Measurements from ENCODE around the gene CELF4.

The CELF4 gene

GRCh38 chr18:37243741-37244140 lies 321.9 kb downstream of the CELF4 start:
- no peak overlapping the region for H3K27ac ChIP-seq (replicated peaks)
- peaks cover 20% of the 10 kb centered on the region for H3K27me3 ChIP-seq (ENCODE audit: insufficient read depth, poor library complexity, severe bottlenecking)
- no peak overlapping the region for H3K4me3 ChIP-seq (replicated peaks; ENCODE audit: insufficient read depth, low read length)
- TF ChIP-seq REST (IDR thresholded peaks at IDR 0.05; ENCODE audit: insufficient replicate concordance, low read depth), result no peak
- TF ChIP-seq GABPA (IDR thresholded peaks at IDR 0.05; ENCODE audit: low read depth), result no peak
- no peak for TF ChIP-seq SPI1 (IDR thresholded peaks at IDR 0.05; ENCODE audit: borderline replicate concordance, low read depth)
- no peak for TF ChIP-seq CTCF (IDR thresholded peaks at IDR 0.05; ENCODE audit: insufficient read depth, low read length)
- TF ChIP-seq POLR2AphosphoS5 (IDR thresholded peaks at IDR 0.05; ENCODE audit: low read depth), result no peak
- no peak for DNase-seq (ENCODE audit: low read depth in 1 of 2, low spot score in 1 of 2)

GRCh38 chr18:37242826-37243560 lies 322.6 kb downstream of the CELF4 start:
- H3K27ac ChIP-seq (replicated peaks), result no peak overlapping the region
- H3K4me3 ChIP-seq (replicated peaks; ENCODE audit: insufficient read depth, low read length), result no peak overlapping the region
- DNase-seq (ENCODE audit: low read depth in 1 of 2, low spot score in 1 of 2), result no peak
- peaks cover 20% of the 10 kb centered on the region for H3K27me3 ChIP-seq (ENCODE audit: insufficient read depth, poor library complexity, severe bottlenecking)
- TF ChIP-seq POLR2AphosphoS5 (IDR thresholded peaks at IDR 0.05; ENCODE audit: low read depth), result no peak
- TF ChIP-seq REST (IDR thresholded peaks at IDR 0.05; ENCODE audit: insufficient replicate concordance, low read depth), result no peak
- TF ChIP-seq GABPA (IDR thresholded peaks at IDR 0.05; ENCODE audit: low read depth), result no peak
- no peak for TF ChIP-seq CTCF (IDR thresholded peaks at IDR 0.05; ENCODE audit: insufficient read depth, low read length)
- no peak for TF ChIP-seq SPI1 (IDR thresholded peaks at IDR 0.05; ENCODE audit: borderline replicate concordance, low read depth)

GRCh38 chr18:37242091-37242490 lies 323.5 kb downstream of the CELF4 start:
- peaks cover 20% of the 10 kb centered on the region for H3K27me3 ChIP-seq (ENCODE audit: insufficient read depth, poor library complexity, severe bottlenecking)
- TF ChIP-seq REST (IDR thresholded peaks at IDR 0.05; ENCODE audit: insufficient replicate concordance, low read depth) (no peak), SPI1 (IDR thresholded peaks at IDR 0.05; ENCODE audit: borderline replicate concordance, low read depth) (no peak), CTCF (IDR thresholded peaks at IDR 0.05; ENCODE audit: insufficient read depth, low read length) (no peak), GABPA (IDR thresholded peaks at IDR 0.05; ENCODE audit: low read depth) (no peak), POLR2AphosphoS5 (IDR thresholded peaks at IDR 0.05; ENCODE audit: low read depth) (no peak)
- DNase-seq (ENCODE audit: low read depth in 1 of 2, low spot score in 1 of 2), result no peak
- no peak overlapping the region for H3K4me3 ChIP-seq (replicated peaks; ENCODE audit: insufficient read depth, low read length)
- no peak overlapping the region for H3K27ac ChIP-seq (replicated peaks)
